CD4-positive, alpha-beta T cell treated with Interleukin-10 for 1 hour (primary cell): ENCODE data around the gene TBC1D4.

ENCODE experiments used
- DNase-seq: peaks from one replicate; pipeline ENCODE4 v3.0.0-alpha.2; 2020

Gene TBC1D4

DNA sequence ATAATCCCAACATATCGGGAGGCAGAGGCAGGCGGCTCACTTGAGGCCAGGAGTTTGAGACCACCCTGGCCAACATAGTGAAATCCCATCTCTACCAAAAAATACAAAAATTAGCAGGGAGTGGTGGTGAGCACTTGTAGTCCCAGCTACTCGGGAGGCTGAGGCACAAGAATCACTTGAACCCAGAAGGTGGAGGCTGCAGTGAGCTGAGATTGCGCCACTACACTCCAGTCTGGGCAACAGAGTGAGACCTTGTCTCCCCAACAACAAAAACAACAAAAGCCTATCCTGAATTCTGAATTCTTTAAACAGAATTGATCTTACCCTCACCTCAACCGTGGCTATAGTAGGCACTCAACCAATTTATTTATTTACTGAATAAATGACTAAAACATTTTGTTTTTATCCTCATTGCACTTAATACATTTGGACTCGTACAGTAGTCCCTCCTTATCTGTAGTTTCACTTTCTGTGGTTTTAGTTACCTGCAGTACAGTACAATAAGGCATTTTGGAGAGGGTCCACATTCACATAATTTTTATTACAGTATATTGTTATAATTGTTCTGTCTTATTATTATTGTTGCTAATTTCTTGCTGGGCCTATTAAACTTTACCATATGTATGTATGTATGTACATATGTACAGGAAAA, 98.8 kb downstream of the TBC1D4 start:
- no peak for DNase-seq

DNA sequence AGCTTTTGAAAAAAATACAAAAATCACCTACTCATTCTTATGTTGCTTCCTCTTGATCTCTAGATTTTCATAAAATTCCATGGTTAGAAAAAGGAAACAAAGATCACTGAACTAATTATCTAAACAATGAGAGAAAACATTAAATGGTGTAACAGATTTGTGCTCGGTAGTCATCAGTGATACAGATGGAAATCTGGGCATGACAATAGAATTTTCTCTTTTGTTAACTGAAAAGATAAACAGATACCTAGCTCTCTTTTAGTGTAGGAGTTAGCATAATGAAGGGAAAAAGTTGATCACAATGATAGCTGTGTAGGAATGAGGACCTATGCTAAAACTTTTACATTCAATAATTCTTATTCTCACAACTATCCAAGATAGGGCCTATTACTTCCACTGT, 103.7 kb downstream of the TBC1D4 start:
- DNase-seq: no peak

DNA sequence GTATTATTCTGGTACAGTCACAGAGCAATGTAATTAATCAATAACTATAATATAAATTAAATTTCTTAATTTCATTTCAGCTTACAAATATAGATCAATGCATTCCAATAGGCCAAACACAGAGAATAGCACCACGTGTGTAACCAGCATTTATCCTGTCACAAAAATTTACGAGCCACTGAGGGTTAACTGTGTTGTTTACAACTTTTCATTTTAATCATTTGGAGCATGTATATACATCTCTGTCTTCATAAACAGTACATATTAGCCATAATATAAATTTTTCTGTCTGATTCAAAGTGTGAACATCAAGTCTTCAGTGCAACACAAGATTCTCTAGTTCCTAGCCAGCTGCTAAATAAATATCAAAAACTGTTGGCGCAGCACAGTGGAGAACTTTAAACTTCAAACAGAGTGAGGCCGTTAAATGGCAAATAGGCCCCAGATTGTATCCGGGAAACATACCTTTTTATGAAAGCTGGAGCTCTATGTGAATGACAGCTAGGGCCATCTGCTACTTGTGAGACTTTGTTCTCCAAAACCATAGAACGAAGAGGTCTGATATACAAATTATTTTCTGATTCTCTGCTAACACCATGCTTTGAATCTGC, 105.1 kb downstream of the TBC1D4 start:
- no peak for DNase-seq

DNA sequence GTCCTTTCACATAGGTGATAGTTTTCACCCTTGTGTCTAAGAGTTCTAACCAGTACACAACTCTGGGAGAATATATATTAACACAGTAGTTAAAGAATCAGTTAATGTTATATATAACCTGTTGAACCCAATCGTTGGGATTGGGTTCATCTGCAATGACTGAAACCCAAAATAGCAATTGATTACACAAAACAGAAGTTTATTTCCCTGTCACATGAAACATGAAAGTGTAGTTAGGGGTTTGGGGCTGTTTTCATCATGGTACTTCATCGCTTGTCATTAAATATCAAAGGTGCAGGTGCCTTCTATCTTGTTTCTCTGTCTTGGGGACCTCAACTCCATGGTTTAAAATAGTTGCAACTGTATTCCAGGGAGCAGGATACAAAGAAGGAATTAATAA, 106.6 kb downstream of the TBC1D4 start:
- DNase-seq: no peak

DNA sequence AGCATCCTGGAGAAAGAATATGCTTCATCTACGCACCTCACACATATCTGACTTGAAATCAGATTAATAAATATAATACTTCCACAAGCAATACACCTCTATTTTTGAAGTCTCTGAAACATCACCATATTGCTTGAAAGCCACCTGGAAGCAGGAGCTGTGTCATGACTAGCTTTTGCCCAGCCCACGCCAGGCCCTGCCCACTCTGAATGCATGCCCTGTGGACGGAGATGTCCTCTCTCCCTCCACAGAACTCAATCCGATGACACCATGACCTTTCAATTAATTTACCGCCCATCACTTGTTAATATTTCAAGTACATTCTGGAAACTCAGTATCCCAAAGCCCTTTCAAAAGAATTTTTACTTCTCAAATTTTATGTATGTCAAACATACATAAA, 108.0 kb downstream of the TBC1D4 start:
- no peak for DNase-seq

DNA sequence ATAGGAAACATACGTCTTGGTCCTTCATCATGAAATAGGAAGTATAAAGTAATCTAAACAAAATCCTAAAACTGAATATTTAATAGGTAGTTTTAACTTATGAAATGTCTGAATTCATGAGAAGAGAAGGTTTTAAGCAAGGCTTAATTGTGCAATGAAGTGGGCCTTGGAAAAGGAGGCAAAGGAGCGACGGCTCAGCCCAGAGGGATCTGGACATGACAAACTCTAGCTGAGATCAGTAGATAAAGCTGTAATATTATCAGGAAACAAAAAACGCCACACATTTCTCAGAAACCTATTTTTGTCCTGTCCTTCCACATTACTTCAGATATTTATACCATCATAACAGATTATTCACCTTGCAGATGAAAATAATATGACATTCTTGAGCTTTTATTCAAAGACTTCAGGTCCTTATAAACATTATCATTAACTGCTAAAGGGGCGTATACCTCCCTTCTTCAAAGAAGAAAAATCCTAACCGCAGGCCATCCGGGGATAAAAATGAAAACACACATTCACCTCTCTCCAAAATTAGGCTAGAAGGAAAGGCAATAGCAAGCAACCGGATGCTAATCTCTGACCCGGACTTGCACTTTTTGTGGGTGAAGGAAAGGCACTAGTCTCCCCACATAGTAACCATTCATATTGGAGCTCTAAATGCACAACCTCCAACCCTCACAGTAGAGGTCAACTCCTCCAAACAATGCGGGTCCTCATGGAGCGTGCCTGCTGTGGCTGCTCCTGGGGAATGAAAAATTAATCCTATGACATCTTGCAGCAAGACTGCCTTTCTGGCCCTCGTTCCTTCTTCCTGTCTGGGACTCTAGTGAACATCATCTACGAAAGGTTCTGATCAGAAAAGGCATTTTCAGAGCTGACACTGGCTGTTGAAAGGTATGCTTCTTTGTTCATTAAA, 108.8 kb downstream of the TBC1D4 start:
- DNase-seq: no peak

DNA sequence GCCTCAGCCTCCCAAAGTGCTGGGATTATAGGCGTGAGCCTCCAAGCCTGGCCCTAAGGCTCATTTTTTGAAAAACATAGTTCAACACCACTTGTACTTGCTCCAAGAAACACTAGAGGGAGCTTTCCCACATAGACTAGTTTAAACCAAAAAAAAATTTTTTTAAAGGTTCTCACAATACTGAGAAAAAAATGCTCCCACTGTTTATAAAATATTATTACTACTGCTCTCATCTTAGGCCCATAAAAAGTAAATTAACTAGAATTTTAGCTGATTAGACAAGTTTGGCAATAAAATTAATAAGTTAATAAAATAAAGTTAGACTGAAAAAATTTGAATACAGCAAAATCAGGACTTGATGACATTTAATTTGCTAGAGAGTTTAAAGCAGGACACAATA, 109.5 kb downstream of the TBC1D4 start:
- peak; percentile 50 for DNase-seq

DNA sequence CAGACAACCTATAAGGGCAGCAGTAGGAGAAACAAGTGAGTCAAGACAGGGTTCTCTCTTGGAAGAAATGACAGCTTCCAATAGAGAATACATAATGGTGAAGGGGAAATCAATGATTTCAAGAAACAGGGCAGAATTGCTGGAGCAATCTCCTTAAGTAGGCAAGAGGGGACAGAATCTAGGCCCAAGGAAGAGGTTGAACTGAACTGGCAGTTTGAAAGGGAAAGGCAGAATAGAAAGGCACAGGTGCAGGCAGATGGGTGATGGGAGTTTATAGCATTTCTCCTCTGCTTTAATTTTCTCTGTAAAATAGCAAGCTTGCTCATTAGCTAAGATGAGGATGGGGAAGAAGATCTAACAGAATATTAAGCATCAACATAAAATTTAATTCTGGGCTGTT, 110.8 kb downstream of the TBC1D4 start:
- DNase-seq: no peak

DNA sequence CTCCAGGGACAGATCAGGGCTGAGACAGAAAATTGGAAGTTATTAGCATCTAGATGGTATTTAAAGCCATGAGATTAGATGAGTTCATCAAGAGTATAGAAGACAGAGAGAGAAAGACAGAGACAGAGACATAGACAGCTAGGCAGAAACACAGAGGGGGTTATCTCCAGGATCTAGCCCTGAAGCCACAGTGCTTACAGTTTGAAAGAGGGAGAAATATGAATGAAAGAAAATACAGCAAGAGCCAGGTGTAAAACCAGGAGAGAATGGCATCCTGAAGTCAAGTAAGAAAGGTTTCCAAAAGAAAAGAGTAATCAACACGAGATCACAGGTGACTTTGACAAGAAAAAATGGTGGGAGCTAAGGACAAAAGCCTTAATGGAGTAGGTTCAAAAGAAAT, 111.2 kb downstream of the TBC1D4 start:
- no peak for DNase-seq

DNA sequence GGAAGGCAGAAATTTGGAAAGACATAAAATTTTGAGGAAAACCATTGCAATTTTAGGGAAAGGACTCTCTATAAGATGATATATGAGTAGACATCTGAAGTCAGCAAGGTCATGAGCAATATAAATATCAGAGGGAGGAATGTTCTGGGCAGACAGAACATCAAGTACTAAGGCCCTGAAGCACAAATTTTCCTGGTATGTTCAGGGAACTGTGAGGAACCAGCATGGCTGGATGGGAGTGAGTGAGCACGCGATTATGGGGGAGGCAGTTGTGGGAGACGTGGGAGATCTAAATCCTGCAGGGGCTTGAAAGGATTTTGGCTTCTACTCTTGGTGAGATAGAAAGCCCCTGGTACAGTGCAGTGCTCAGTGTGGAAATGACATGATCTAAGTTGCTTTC, 112.0 kb downstream of the TBC1D4 start:
- DNase-seq: no peak

DNA sequence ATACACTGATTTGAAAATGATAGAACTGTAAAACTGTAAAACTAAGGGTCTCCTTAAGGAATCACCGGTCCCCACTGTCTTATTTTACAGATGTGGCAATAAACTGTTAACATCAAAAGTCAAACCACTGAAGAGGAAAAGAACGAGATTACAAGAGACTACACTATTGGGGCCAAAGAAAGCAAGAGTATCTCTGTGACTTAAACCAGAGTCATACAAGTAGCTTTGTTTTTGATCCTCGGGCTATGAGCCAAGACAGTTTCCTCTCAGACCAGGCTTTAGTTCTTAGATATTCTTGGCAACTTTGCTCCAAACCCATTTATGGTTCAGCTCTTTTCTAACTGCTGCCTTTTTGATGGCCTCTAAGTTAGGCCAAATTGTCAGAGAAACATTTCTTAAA, 113.8 kb downstream of the TBC1D4 start:
- DNase-seq: no peak

DNA sequence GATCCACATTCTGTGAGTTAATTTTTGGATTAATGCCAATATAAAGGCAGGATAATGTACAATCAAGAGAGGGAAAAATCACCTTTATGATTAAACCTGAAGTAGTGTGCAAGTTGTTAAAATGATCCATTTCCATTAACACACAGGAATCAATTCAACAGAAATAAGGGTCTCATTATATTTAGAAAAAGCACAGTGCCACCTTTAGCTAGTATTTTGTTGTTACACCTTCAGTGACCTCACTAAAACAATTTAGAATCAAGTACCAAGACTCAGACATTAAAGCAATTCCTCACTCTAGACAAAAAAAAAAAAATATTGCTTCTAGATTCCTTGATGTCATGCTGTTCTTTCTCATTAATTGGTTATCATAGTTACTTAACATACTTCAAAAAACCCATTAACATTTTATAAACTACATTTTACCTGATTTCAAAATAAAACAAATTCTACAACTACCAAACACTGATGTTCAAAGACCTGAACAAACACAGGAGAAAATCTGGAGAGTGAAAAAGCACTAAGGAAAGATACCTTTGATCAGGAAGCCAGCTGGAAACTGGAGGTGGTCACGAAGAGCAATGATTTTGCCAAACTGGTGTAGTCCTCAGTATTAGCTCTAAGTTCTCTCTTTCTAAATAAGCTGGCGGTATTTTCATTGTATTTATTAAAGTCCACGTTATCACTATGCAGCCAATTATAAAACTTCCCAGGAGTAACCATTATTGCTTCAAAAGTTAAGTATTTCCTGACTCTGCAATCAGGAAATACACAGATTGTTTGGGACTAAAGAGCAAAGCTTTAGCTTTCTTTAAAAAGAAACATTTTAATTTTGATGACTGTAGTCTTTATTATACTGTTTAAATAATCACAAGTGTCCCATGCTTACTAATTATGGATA, 115.3 kb downstream of the TBC1D4 start:
- DNase-seq: no peak

DNA sequence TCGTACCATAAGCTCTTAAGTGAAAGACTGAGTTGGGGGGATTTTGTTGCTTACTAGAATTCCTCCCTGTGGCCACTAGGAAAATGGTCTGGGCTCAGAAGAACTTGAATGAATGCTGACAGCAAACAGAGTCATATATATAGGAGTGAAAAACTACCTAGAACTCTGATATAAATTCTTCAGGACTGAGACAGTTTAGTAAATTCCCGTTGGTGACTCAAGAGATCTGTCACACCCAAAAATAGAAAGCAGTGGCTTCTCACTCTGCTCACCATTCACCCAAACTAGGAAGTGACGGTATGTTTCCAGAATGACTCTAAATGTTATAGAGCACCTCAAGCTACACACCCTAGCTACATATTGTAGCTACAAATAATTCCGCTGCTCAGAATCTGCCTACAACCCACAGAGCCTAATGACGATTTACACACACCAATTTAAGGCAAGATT, 116.2 kb downstream of the TBC1D4 start:
- peak; percentile 46 for DNase-seq

DNA sequence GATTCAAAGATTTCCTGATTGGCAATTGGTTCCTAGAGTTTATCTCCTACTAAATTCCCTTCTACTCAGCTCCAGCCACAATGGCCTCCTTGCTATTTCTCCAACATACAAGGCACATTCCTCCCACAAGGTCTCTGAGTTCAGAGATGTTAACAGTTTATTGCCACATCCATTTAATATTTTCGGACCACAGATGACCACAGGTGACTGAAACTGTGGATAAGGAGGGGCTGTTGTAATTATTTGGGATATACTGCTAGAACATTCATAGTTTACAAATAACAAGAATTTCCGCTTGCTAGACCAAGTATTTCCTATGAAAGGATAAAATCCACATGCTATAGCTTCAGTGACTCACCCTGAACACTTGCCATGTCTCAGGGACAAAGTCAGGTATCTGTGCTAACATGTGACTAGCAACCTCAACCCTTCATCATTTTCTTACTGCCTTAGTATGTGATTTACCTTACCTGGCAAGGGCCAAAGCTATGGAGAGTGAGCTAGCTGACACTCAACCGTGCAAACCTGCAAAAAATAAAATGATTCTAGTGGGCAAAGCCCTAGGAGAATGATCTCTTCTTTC, 117.7 kb downstream of the TBC1D4 start:
- DNase-seq: no peak

DNA sequence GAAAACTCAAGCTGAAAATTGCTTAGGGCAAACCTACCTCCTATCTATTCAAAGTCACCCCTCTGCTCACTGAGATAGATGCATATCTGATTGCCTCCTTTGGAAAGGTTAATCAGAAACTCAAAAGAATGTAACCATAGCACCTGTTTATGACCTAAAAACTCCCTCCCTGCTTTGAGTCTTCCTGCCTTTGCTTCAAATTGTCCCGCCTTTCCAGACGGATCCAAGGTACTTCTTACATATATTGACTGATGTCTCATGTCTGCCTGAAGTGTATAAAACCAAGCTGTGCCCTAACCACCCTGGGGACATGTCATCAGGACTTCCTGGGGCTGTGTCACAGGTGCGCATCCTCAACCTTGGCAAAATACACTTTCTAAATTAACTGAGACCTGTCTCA, 118.6 kb downstream of the TBC1D4 start:
- DNase-seq: no peak

DNA sequence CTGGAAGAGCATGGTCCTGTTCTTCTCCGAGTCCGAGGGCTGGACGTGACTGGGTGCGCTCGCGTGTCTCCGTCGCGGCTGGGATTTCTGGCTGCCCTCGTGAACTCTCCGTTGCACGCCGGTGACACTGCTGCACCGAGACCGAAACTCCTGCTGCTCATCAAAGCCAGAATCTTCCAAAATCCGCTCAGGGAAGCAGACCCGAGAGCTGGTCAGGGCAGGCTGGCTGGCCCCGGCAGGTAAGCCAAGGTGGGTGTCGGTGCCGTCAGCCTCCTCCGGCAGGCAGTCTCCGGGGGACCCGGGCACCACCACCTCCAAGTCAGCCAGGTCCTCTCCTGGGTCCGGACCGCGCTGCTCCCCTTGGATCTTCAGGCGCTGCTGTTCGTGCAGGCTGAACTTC, 119.9 kb downstream of the TBC1D4 start:
- no peak for DNase-seq

DNA sequence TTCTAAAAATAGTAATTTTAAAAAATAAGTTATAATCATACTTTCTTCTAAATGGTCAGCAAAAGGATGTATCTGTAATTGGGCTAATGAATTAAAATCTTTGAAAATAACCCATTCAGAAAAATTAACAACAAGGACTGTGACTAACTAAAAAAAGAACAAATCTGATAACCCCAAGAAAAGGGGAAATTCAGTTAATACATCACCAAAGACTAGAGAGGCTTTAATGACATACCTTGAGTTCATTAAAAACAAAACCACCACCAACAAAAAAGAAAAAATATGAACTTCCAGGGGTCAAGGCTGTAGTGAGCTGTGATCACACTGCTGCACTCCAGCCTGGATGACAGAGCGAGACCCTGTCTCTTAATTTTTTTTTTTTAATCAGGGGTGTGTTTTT, 121.8 kb downstream of the TBC1D4 start:
- no peak for DNase-seq

DNA sequence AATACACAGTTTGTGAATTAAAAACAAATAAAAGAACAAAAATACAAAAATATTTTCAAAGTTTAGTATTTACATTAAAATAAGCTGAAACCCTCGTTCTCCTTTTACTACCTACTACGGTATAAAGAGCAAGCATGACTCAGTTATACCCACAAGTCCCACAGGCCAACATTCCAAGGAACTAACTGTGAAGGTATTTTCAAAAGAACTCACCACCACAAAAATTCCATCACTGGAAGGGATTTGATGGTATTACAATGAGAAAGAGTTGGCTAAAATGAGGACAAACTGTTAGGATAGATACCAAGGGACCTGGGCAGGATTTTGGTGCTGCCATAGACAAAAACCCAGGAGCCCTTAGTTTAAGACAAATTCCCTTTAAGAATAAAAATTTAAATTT, 122.7 kb downstream of the TBC1D4 start:
- DNase-seq: no peak

DNA sequence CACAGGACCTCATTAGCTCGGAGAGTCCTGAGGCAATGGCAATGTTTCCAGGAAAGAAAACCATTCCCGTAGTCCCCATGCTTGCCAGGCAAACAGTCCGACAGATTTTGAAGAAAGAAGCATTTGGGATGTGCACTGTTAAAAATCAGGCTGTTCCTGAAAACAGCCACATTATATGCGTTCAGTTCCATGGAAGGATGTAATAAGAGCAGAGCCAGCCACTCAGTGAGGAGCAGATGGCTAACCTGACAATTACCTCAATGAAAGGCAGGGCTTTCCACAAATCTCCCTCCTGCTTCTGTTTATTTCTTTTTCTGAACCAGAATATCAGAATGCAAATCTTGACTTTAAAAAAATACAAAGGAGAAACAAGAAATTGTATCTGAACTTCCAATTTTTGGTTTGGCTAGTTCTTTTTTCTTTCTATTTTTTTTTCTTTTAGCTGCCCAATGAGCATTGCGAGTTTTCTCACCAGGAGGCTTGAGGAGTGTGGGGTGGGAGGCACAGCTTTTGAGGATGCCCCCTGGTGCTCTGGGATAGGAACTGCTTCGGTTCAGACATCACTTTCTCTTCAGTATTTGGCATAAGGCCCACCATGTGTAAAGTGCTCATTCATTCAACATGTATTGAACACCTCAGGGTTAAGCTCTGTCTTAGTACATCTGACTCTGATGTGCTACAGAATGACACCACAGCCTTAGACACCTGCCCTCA, 124.2 kb downstream of the TBC1D4 start:
- DNase-seq: peak; percentile 68

DNA sequence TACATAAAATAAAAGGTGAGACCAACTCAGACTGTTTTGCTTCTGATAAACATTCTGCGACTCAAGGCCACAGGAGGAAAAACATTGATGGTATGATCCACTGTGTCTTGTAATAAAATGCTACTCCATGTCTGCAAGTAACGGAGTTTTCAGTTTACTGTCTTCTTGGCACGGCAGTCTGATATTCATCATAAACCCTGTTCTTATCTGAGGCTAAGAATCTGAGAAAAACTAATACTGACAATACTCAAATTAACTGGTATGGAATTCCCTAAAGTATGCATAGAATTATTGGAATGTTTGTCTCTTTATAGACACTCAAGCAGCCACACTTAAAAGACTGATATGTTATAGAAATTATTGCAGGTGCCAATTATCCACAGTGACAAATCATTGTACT, 125.5 kb downstream of the TBC1D4 start:
- DNase-seq: no peak

DNA sequence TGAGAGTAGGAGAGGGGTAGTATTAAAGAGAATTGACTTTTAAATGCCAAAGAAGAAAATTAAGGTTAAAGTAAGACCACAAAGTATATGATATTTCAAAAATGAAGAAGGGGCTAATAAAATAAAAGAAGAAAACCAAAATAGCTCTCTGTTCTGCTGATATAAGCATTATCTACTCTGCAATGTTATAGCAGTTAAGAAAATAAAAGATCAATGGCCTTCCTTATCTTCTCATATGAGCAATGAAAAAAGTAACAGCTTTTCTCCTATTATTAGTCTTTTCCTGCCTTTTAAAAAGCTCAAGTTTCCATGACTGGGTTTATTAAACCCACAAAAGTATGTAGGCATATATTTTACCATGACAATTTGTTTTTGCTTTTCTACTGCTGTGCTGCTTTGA, 126.4 kb downstream of the TBC1D4 start:
- no peak for DNase-seq

DNA sequence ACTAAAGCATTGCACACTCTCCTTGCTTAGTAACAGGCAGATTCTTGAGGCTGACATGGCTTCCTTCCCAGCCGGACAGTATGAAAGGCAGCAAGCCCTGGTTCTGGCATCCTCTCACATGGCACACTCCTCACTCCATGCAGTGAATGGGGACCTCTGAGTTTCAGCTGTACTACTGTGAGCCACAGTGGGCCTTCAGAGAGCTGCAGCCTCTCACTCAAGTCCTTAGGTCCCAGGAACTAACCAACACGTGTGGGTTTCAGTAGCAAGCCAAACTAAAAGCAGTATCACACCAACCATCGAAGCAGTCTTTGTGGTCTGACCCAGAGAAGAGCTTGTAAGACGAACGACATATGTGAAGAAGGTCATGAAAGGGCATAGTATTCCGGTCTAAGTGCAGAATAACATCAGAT, 128.2 kb downstream of the TBC1D4 start:
- no peak for DNase-seq
